ENCODE measurements around the gene SLC44A5.
"Not testable (repeated sequence)": the region's sequence is repeated elsewhere in the genome, so short reads cannot be mapped to it uniquely, and the experiment has no call there.

SLC44A5 gene

DNA sequence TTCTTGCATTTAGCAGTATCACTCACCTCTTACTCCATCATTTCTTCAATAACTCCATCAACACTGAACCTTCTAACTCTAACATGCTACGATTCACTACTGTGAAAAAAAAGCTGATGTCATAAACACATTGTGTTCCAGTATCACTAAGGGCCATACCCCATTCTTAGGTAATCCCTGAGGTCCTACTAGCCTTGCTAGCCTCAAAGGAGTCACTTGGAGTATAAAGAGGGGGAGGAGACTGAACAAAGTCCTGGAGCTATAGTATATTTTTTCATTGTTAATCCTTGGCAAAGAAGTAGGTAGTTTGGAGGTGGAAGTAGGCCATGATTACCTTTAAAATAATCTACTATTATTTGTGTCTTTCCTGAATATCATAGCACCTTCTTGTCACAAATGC lies at the start of gene SLC44A5:
Gene SLC44A5 (minus strand): TSS at position 101 of the 400 bp plus-strand sequence. CDS start 69,667 bp downstream, outside the sequence.
- H4K20me1 ChIP-seq (ENCODE audit: insufficient read depth, low read length): no peaks in the 10 kb centered on the region
- no peak within 1 kb of the TSS for H3K4me3 ChIP-seq (ENCODE audit: low read depth, low read length, poor library complexity, severe bottlenecking)
- no peaks in the 10 kb centered on the region for H3F3A ChIP-seq (ENCODE audit: insufficient read depth, low read length)
- no peak within 1 kb of the TSS for H3K27ac ChIP-seq (ENCODE audit: low read depth, low read length, poor library complexity, severe bottlenecking)
- H3K4me1 ChIP-seq (ENCODE audit: insufficient read depth, low read length, severe bottlenecking): no peaks in the 10 kb centered on the region
- no peaks in the 10 kb centered on the region for H3K9me3 ChIP-seq (ENCODE audit: low read length)
- H2AFZ ChIP-seq (ENCODE audit: low read length): no peak within 1 kb of the TSS
- no peak within 1 kb of the TSS for H3K4me2 ChIP-seq (ENCODE audit: low read length)
- H3K27me3 ChIP-seq (ENCODE audit: insufficient read depth, low read length): no peaks in the 10 kb centered on the region
- H3K9me2 ChIP-seq (ENCODE audit: low read depth, low read length): no peaks in the 10 kb centered on the region
- H3K9ac ChIP-seq (ENCODE audit: low read length): no peak within 1 kb of the TSS
- no peaks in the 10 kb centered on the region for H3K79me2 ChIP-seq (ENCODE audit: insufficient read depth, low read length)
- no peaks in the 10 kb centered on the region for H3K36me3 ChIP-seq (ENCODE audit: insufficient read depth, low read length)
- TF ChIP-seq, protein P1, sequence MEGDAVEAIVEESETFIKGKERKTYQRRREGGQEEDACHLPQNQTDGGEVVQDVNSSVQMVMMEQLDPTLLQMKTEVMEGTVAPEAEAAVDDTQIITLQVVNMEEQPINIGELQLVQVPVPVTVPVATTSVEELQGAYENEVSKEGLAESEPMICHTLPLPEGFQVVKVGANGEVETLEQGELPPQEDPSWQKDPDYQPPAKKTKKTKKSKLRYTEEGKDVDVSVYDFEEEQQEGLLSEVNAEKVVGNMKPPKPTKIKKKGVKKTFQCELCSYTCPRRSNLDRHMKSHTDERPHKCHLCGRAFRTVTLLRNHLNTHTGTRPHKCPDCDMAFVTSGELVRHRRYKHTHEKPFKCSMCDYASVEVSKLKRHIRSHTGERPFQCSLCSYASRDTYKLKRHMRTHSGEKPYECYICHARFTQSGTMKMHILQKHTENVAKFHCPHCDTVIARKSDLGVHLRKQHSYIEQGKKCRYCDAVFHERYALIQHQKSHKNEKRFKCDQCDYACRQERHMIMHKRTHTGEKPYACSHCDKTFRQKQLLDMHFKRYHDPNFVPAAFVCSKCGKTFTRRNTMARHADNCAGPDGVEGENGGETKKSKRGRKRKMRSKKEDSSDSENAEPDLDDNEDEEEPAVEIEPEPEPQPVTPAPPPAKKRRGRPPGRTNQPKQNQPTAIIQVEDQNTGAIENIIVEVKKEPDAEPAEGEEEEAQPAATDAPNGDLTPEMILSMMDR (IDR thresholded peaks at IDR 0.05; ENCODE audit: low read length): no peak
- no peak for TF ChIP-seq EZH2 (IDR thresholded peaks at IDR 0.05; ENCODE audit: borderline replicate concordance, low read length)

DNA sequence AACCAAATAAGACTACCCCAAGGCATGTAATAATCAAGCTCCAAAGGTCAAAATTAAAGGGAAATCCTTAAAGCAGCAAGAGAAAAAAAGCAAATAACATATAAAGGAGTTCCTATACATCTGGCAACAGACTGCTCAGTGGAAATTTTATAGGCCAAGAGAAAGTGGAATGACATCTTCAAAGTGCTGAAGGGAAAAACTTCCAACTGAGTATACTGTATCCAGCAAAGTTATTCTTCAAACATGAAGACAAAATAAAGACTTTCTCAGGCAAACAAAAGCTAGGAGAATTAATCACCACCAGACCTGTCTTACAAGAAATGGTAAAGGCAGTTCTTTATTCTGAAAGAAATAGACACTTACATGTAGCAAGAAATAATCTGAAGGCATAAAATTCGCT lies 45.0 kb upstream of the SLC44A5 start:
- Histone ChIP-seq H3K27ac (ENCODE audit: low read depth, low read length, poor library complexity, severe bottlenecking) (no peak overlapping the region), H3K4me2 (ENCODE audit: low read length) (no peak overlapping the region), H3K9ac (ENCODE audit: low read length) (no peak overlapping the region), H3K79me2 (ENCODE audit: insufficient read depth, low read length) (no peaks in the 10 kb centered on the region), H3K4me1 (ENCODE audit: insufficient read depth, low read length, severe bottlenecking) (no peaks in the 10 kb centered on the region), H3K9me3 (ENCODE audit: low read length) (no peaks in the 10 kb centered on the region), H2AFZ (ENCODE audit: low read length) (no peak overlapping the region), H4K20me1 (ENCODE audit: insufficient read depth, low read length) (no peaks in the 10 kb centered on the region), H3K4me3 (ENCODE audit: low read depth, low read length, poor library complexity, severe bottlenecking) (no peak overlapping the region), H3K27me3 (ENCODE audit: insufficient read depth, low read length) (no peaks in the 10 kb centered on the region), H3K9me2 (ENCODE audit: low read depth, low read length) (no peaks in the 10 kb centered on the region), H3K36me3 (ENCODE audit: insufficient read depth, low read length) (no peaks in the 10 kb centered on the region), H3F3A (ENCODE audit: insufficient read depth, low read length) (no peaks in the 10 kb centered on the region)
- no peak for TF ChIP-seq EZH2 (IDR thresholded peaks at IDR 0.05; ENCODE audit: borderline replicate concordance, low read length)
- TF ChIP-seq, protein P1 (IDR thresholded peaks at IDR 0.05; ENCODE audit: low read length): no peak

DNA sequence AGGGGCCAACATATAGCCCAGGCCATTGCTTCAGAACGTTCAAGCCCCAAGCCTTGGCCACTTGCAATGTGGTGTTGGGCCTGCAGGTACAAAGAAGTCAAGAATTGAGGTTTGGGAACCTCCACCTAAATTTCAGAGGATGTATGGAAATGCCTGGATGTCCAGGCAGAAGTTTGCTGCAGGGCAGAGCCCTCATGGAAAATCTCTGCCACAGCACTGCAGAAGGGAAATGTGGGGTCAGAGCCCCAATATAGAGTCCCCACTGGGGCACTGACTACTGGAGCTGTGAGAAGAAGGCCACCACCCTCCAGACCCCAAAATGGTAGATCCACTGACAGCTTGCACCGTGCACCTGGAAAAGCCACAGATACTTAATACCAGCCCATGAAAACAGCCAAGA lies 36.3 kb upstream of the SLC44A5 start:
- H3K9me3 ChIP-seq (ENCODE audit: low read length); H4K20me1 ChIP-seq (ENCODE audit: insufficient read depth, low read length); H3K9ac ChIP-seq (ENCODE audit: low read length); H3K4me1 ChIP-seq (ENCODE audit: insufficient read depth, low read length, severe bottlenecking); H3F3A ChIP-seq (ENCODE audit: insufficient read depth, low read length); H3K27ac ChIP-seq (ENCODE audit: low read depth, low read length, poor library complexity, severe bottlenecking); H3K36me3 ChIP-seq (ENCODE audit: insufficient read depth, low read length); H3K79me2 ChIP-seq (ENCODE audit: insufficient read depth, low read length); H3K4me2 ChIP-seq (ENCODE audit: low read length); H2AFZ ChIP-seq (ENCODE audit: low read length); H3K27me3 ChIP-seq (ENCODE audit: insufficient read depth, low read length); H3K4me3 ChIP-seq (ENCODE audit: low read depth, low read length, poor library complexity, severe bottlenecking); H3K9me2 ChIP-seq (ENCODE audit: low read depth, low read length): not testable (repeated sequence)

DNA sequence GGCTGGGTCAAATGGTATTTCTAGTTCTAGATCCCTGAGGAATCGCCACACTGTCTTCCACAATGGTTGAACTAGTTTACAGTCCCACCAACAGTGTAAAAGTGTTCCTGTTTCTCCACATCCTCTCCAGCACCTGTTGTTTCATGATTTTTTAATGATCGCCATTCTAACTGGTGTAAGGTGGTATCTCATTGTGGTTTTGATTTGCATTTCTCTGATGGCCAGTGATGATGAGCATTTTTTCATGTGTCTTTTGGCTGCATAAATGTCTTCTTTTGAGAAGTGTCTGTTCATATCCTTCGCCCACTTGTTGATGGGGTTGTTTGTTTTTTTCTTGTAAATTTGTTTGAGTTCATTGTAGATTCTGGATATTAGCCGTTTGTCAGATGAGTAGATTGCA lies 34.2 kb upstream of the SLC44A5 start:
- H3F3A ChIP-seq (ENCODE audit: insufficient read depth, low read length); H3K36me3 ChIP-seq (ENCODE audit: insufficient read depth, low read length); H3K79me2 ChIP-seq (ENCODE audit: insufficient read depth, low read length); H3K9ac ChIP-seq (ENCODE audit: low read length); H2AFZ ChIP-seq (ENCODE audit: low read length); H3K4me1 ChIP-seq (ENCODE audit: insufficient read depth, low read length, severe bottlenecking); H3K4me2 ChIP-seq (ENCODE audit: low read length); H3K27ac ChIP-seq (ENCODE audit: low read depth, low read length, poor library complexity, severe bottlenecking); H3K4me3 ChIP-seq (ENCODE audit: low read depth, low read length, poor library complexity, severe bottlenecking); H3K9me3 ChIP-seq (ENCODE audit: low read length); H3K27me3 ChIP-seq (ENCODE audit: insufficient read depth, low read length); H4K20me1 ChIP-seq (ENCODE audit: insufficient read depth, low read length); H3K9me2 ChIP-seq (ENCODE audit: low read depth, low read length): not testable (repeated sequence)

Measured in OCI-LY1 (cell line).